Upper lobe of left lung (tissue), 6 donors: ENCODE data around the gene SPG7. TPM values are rescaled to one million over a fixed set of nuclear protein-coding genes. Genes with fewer than 3 reads are reported as not detected.

ENCODE experiments used
- ATAC-seq, 2 donors: fragments of 200-7000 bp; cut with Tn5 transposase; one replicate each; pipeline ENCODE4 v1.9.1; 2022; ENCODE audit warnings: mild to moderate bottlenecking in 2 of 2, moderate library complexity in 2 of 2; ENCODE audit not compliant: low FRiP score in 2 of 2
- DNase-seq, 2 donors: peaks; one replicate each; pipeline ENCODE4 v3.0.0-alpha.2; 2019 to 2020
- H3K27ac ChIP-seq, 4 donors: fragments of 200-600 bp; sonication (generic); one replicate each; pipeline ENCODE4 v1.5.1; 2016 to 2019
- H3K27me3 ChIP-seq, 4 donors: fragments of 200-600 bp; sonication (generic); one replicate each; pipeline ENCODE4 v1.5.1; 2017 to 2019
- H3K36me3 ChIP-seq, 4 donors: fragments of 200-600 bp; sonication (generic); one replicate each; pipeline ENCODE4 v1.5.1; 2016 to 2019
- H3K4me1 ChIP-seq, 4 donors: fragments of 200-600 bp; sonication (generic); one replicate each; pipeline ENCODE4 v1.5.1; 2018 to 2019
- H3K4me3 ChIP-seq, 4 donors: fragments of 200-600 bp; sonication (generic); one replicate each; pipeline ENCODE4 v1.5.1; 2017 to 2019; ENCODE audit warnings: mild to moderate bottlenecking in 2 of 4, moderate library complexity in 1 of 4
- H3K9me3 ChIP-seq, 4 donors: fragments of 200-600 bp; sonication (generic); one replicate each; pipeline ENCODE4 v1.5.1; 2018 to 2019
- EP300 ChIP-seq, 4 donors: sonication (generic); formaldehyde crosslinking; IDR thresholded peaks; one replicate each; pipeline ENCODE4 v1.5.1; 2017; ENCODE audit warnings: antibody characterized with exemption in 4 of 4, control low read depth in 2 of 4
- POLR2A ChIP-seq, 4 donors: fragments of 450-650 bp; IDR thresholded peaks; one replicate each; pipeline ENCODE4 v1.5.1; 2016 to 2017; ENCODE audit warnings: antibody characterized with exemption in 4 of 4, mild to moderate bottlenecking in 2 of 4
- POLR2AphosphoS5 ChIP-seq, 2 donors: sonication (generic); formaldehyde crosslinking; IDR thresholded peaks; one replicate each; pipeline ENCODE4 v1.5.1; 2017; ENCODE audit warnings: antibody characterized with exemption in 2 of 2
- WGBS, 2 donors: methylation state at CpG; one replicate each; pipeline ENCODE4 v1.1.5; 2017 to 2018; 5-methylcytosine and 5-hydroxymethylcytosine counted together
- total RNA-seq, 6 donors: library from RNA; depleted of rRNA in 4 of 6; stranded (reverse); fragments of >200 nt in 4 of 6; gene quantifications; one replicate each; pipeline versions ENCODE4 v1.1.0 to v1.2.1, GENCODE V29; 2016 to 2021
- TF ChIP-seq, protein P1 (sequence below), 6 experiments: fragments of 450-650 bp in 4 of 6; fragments of 200-600 bp in 2 of 6; sonication (generic) in 2 of 6; IDR thresholded peaks; one replicate each; pipeline ENCODE4 v1.5.1; 2016 to 2019; ENCODE audit warnings: antibody characterized with exemption in 6 of 6
- donor health status: DM: no; HTN: no; CAD: no; lungs with moderate emphysema.
- donor health status: DM: no; HTN: yes; CAD: no; lungs with severe emphysema.

SPG7 gene
- total RNA-seq, 6 donors from 2014 or later: 72.6 to 419 (median 111) TPM

DNA sequence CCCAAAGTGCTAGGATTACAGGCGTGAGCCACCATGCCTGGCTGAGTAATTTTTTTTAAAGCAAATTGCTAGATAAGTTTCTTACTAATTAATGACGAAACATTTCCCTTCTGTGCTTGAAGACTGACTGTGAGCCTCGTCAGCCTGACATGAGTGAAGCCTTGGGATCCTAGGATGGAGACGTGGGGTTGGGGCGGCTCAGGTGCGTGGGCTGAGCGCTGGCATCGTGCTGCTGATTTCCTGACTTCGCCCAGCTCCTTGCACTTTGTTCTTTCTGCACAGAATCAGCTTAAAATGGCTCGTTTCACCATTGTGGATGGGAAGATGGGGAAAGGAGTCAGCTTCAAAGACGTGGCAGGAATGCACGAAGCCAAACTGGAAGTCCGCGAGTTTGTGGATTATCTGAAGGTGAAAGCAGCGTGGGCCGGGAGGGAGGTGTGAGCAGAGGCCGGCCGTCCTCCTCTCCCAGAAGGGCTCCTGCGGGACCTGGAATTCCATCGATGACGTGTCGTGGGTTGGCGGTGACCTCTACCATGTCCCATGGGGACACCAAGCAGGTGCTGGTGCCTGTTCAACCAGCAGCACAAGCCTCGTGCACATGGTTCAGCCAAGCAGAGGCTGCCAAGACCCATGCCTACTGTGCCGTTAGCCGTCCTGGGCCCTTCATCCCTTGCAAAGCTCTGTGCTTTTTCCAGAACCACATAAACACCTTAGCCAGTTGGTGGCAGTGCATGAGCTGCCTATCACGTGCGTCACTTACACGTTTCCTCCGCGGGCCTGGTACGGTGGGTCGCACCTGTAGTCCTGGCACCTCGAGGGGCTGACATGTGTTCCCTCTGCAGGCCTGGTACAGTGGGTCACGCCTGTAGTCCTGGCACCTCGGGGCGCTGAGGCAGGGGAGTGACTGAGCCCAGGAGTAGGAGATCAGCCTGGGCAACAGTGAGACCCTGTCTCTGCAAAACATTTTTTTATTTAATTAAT, 22.5 kb downstream of the SPG7 start:
- WGBS, 2 donors: 92 to 94% methylated on average over 34 to 37 of the region's 37 CpGs
- H3K4me1 ChIP-seq: peaks cover 13 to 39% (median 20%) of the 10 kb centered on the region in 4 donors
- H3K27ac ChIP-seq: peak overlapping the region in 1 of 4 donors; percentile 71
- H3K4me3 ChIP-seq: no peak overlapping the region
- no peak for ATAC-seq
- no peak for TF ChIP-seq EP300 (IDR thresholded peaks at IDR 0.05)
- no peak for TF ChIP-seq POLR2AphosphoS5 (IDR thresholded peaks at IDR 0.05)
- TF ChIP-seq, protein P1, sequence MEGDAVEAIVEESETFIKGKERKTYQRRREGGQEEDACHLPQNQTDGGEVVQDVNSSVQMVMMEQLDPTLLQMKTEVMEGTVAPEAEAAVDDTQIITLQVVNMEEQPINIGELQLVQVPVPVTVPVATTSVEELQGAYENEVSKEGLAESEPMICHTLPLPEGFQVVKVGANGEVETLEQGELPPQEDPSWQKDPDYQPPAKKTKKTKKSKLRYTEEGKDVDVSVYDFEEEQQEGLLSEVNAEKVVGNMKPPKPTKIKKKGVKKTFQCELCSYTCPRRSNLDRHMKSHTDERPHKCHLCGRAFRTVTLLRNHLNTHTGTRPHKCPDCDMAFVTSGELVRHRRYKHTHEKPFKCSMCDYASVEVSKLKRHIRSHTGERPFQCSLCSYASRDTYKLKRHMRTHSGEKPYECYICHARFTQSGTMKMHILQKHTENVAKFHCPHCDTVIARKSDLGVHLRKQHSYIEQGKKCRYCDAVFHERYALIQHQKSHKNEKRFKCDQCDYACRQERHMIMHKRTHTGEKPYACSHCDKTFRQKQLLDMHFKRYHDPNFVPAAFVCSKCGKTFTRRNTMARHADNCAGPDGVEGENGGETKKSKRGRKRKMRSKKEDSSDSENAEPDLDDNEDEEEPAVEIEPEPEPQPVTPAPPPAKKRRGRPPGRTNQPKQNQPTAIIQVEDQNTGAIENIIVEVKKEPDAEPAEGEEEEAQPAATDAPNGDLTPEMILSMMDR (IDR thresholded peaks at IDR 0.05): no peak
- no peak for TF ChIP-seq POLR2A (IDR thresholded peaks at IDR 0.05)
- no peaks in the 10 kb centered on the region for H3K27me3 ChIP-seq
- peaks cover 11 to 93% (median 68%) of the 10 kb centered on the region in 4 donors for H3K36me3 ChIP-seq
- H3K9me3 ChIP-seq: no peaks in the 10 kb centered on the region
- DNase-seq: no peak

- Histone ChIP-seq H3K36me3 (peaks cover 6 to 88% (median 66%) of the 10 kb centered on the region in 4 donors), H3K4me3 (peak overlapping the region in 1 of 4 donors; percentile 4), H3K27ac (peak overlapping the region; percentile 34 to 74 (median 66)), H3K27me3 (no peaks in the 10 kb centered on the region), H3K9me3 (no peaks in the 10 kb centered on the region), H3K4me1 (peaks cover 13 to 39% (median 20%) of the 10 kb centered on the region in 4 donors)
- WGBS, 2 donors: 68 to 79% methylated on average over 31 of the region's 31 CpGs
- no peak for DNase-seq
- no peak for ATAC-seq
- no peak for TF ChIP-seq POLR2A (IDR thresholded peaks at IDR 0.05)
- TF ChIP-seq EP300 (IDR thresholded peaks at IDR 0.05): no peak
- no peak for TF ChIP-seq POLR2AphosphoS5 (IDR thresholded peaks at IDR 0.05)
- TF ChIP-seq, protein P1 (IDR thresholded peaks at IDR 0.05): no peak
Measured at GRCh38 chr16:89531821-89532526, 23.8 kb downstream of the SPG7 start.

DNA sequence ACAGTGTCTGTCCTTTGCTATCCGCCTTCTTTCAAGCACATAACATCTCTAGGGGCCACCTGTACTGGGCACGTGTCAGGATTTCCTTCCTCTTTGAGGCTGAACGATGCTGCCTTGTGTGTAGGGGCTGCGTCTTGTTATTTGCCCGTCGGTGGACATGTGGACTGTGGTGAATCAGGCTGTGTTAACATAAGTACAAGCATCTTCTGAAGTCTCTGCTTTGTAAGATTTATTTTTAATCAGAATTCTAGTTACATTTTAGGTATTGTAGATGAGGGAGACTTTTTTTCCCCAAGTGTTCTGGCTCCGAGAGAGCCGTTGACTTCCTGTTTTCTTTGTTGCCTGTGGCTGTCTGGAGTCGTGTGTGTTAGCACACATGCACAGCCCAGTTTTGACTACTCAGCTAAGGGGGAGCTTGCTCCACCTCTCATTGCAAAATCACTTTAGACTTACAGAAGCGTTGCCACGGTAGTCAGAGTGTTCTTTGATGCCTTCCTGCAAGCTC, 26.1 kb downstream of the SPG7 start:
- 29 to 33% methylated on average over 11 of the region's 11 CpGs for WGBS, 2 donors
- Histone ChIP-seq H3K9me3 (no peaks in the 10 kb centered on the region), H3K4me1 (peaks cover 13 to 39% (median 20%) of the 10 kb centered on the region in 4 donors), H3K4me3 (no peak overlapping the region), H3K36me3 (peaks cover 5 to 88% (median 65%) of the 10 kb centered on the region in 4 donors), H3K27ac (peak overlapping the region; percentile 42 to 61 (median 49)), H3K27me3 (no peaks in the 10 kb centered on the region)
- peak; percentile 46 to 80 for ATAC-seq
- peak in 1 of 2 donors; percentile 64 for DNase-seq
- TF ChIP-seq POLR2AphosphoS5 (IDR thresholded peaks at IDR 0.05): peak in 1 of 2 donors; percentile 34
- TF ChIP-seq EP300 (IDR thresholded peaks at IDR 0.05): no peak

DNA sequence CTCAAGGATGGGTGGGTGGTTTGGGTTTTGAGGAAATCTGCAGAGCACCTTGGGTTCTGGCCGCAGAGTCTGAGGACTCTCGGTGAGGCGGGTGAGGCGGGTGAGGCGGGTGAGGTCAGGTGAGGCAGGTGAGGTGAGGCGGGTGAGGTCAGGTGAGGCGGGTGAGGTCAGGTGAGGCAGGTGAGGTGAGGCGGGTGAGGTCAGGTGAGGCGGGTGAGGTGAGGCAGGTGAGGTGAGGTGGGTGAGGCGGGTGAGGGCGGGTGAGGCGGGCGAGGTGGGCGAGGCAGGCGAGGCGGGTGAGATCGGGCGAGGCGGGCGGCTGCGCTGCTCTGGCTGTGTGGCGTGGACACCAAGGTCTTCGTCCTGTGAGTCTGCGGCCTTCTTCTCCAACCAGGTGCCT, 28.2 kb downstream of the SPG7 start:
- Histone ChIP-seq H3K27ac (no peak overlapping the region), H3K27me3 (no peaks in the 10 kb centered on the region), H3K36me3 (peaks cover 5 to 88% (median 59%) of the 10 kb centered on the region in 4 donors), H3K4me1 (peaks cover 13 to 34% (median 20%) of the 10 kb centered on the region in 4 donors), H3K4me3 (no peak overlapping the region), H3K9me3 (no peaks in the 10 kb centered on the region)
- TF ChIP-seq POLR2AphosphoS5 (IDR thresholded peaks at IDR 0.05): no peak
- no peak for TF ChIP-seq EP300 (IDR thresholded peaks at IDR 0.05)
- no peak for TF ChIP-seq POLR2A (IDR thresholded peaks at IDR 0.05)
- TF ChIP-seq, protein P1 (IDR thresholded peaks at IDR 0.05): no peak
- peak in 1 of 2 donors; percentile 80 for DNase-seq
- 92 to 95% methylated on average over 24 of the region's 24 CpGs for WGBS, 2 donors
- ATAC-seq: no peak
